ENCODE data around the gene HERPUD2. TPM values are rescaled to one million over a fixed set of nuclear protein-coding genes. Genes with fewer than 3 reads are reported as not detected.

Gene HERPUD2
- total RNA-seq, 2 experiments from 2014 or later, result 24.9 to 25.0 TPM

Other genes starting within 250 kb of the HERPUD2 start
- gene SEPTIN7, start 105.9 kb upstream of the HERPUD2 start, total RNA-seq, result 100 to 1,000 TPM; 231 to 235 TPM

All from activated CD8-positive, alpha-beta T cell treated with anti-CD3 and anti-CD28 coated beads for 36 hours (primary cell).